HG03432 (cell line): ENCODE data around the gene AUTS2.

ENCODE experiments used
- ATAC-seq: cut with Tn5 transposase; IDR thresholded peaks from one replicate; pipeline ENCODE4 v1.9.1; 2021; ENCODE audit warnings: mild to moderate bottlenecking, moderate library complexity; ENCODE audit not compliant: unreplicated experiment

Gene AUTS2

DNA sequence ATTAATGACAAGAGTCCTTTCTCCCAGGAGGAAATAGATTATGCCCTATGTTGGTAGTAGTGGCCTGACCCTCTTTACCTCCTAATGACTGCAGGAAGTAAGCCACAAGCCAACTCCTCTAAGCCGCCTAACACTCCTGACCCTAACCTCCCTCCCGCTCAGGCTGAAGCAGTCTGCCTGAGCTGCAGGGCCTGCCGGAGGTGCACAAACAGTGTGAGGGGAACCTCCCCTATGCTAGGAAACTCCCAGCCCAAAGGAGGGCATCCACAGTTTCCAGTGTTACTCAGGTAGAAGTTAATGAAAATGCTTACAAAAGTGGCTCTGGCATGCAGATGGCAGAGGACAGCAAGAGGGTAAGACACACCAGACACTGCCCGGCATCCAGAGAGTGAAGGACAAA is 1239.3 kb downstream of the AUTS2 start:
- no peak for ATAC-seq

DNA sequence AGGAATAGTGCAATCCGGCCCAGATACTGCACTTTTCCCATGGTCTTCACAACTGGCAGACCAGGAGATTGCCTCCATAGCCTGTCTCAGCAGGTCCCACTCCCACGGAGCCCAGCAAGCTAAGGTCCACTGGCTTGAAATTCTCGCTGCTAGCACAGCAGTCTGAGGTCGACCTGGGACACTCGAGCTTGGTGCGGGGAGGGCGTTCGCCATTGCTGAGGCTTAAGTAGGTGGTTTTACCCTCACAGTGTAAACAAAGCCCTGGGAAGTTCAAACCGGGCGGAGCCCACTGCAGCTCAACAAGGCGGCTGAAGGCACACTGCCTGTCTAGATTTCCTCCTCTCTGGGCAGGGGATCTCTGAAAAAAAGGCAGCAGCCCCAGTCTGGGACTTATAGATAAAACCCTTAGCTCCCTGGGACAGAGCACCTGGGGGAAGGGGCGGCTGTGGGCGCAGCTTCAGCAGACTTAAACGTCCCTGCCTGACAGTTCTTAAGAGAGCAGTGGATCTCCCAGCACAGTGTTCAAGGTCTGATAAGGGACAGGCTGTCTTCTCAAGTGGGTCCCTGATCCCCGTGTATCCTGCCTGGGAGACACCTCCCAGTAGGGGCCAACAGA is 1240.1 kb downstream of the AUTS2 start:
- no peak for ATAC-seq
